ENCODE data around the gene THUMPD1. TPM values are rescaled to one million over a fixed set of nuclear protein-coding genes. Genes with fewer than 3 reads are reported as not detected.

THUMPD1 gene
- total RNA-seq, 1 experiment from 2014 or later: 33.9 TPM

DNA sequence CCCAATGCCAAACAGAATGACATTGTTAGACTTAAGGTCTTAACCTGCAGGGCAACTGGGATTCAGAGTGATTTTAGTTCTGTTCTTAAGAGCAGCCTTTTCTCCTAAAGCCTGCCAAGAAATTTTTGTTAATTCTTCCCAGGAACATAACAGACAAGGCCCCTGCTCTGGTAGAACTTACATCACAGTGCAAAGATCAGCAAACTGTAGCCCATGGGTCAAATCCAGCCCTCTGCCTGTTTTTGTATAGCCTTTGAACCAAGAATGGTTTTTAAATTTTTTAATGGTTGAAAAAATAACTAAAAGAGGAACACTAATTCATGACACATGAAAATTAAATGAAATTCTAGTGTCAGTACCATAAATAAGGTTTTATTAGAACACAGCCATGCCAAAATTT lies 26.0 kb upstream of the THUMPD1 start:
- ChIA-PET CTCF (no interaction called here), POLR2A (no interaction called here), RAD21 (ENCODE audit: low non-redundant PET in 1 of 2, low total read pairs in 2 of 2, uncharacterized antibody in 2 of 2, unreplicated experiment in 2 of 2) (no interaction called here)
- no peaks in the 10 kb centered on the region for H4K20me1 ChIP-seq (ENCODE audit: insufficient read depth)
- no peak overlapping the region for H2AFZ ChIP-seq (ENCODE audit: low read depth, low read length, poor library complexity, severe bottlenecking)
- ATAC-seq: no peak
- peaks cover 10 to 12% of the 10 kb centered on the region in 2 experiments for H3K4me1 ChIP-seq (ENCODE audit: control insufficient read depth in 1 of 2, insufficient read depth in 2 of 2, low read length in 2 of 2)
- no peak overlapping the region for H3K27ac ChIP-seq (ENCODE audit: low read depth, low read length)
- H3K9me2 ChIP-seq (ENCODE audit: insufficient read depth): no peaks in the 10 kb centered on the region
- no peak for DNase-seq (ENCODE audit: low read depth, low spot score)
- 0 out of 4 replicates have a peak, but pooled peaks cover 0 to 2% of the 10 kb centered on the region in 2 experiments for H3K9me3 ChIP-seq (ENCODE audit: control insufficient read depth in 1 of 2, insufficient read depth in 1 of 2, low read depth in 1 of 2, low read length in 2 of 2)
- H3K4me3 ChIP-seq (replicated peaks in 1 of 2; ENCODE audit: low read depth in 1 of 2, low read length in 2 of 2): no peak overlapping the region
- no peak overlapping the region for H3K9ac ChIP-seq (ENCODE audit: low read length)
- no peaks in the 10 kb centered on the region for H3K27me3 ChIP-seq (ENCODE audit: insufficient read depth, low read length)
- BruUV-seq (replicated peaks): no TSS peak
- TF ChIP-seq, protein P1, sequence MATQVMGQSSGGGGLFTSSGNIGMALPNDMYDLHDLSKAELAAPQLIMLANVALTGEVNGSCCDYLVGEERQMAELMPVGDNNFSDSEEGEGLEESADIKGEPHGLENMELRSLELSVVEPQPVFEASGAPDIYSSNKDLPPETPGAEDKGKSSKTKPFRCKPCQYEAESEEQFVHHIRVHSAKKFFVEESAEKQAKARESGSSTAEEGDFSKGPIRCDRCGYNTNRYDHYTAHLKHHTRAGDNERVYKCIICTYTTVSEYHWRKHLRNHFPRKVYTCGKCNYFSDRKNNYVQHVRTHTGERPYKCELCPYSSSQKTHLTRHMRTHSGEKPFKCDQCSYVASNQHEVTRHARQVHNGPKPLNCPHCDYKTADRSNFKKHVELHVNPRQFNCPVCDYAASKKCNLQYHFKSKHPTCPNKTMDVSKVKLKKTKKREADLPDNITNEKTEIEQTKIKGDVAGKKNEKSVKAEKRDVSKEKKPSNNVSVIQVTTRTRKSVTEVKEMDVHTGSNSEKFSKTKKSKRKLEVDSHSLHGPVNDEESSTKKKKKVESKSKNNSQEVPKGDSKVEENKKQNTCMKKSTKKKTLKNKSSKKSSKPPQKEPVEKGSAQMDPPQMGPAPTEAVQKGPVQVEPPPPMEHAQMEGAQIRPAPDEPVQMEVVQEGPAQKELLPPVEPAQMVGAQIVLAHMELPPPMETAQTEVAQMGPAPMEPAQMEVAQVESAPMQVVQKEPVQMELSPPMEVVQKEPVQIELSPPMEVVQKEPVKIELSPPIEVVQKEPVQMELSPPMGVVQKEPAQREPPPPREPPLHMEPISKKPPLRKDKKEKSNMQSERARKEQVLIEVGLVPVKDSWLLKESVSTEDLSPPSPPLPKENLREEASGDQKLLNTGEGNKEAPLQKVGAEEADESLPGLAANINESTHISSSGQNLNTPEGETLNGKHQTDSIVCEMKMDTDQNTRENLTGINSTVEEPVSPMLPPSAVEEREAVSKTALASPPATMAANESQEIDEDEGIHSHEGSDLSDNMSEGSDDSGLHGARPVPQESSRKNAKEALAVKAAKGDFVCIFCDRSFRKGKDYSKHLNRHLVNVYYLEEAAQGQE (IDR thresholded peaks at IDR 0.05; ENCODE audit: low read depth): no peak
- no peak for TF ChIP-seq POLR2A (IDR thresholded peaks at IDR 0.05; ENCODE audit: borderline replicate concordance, extremely low read depth, insufficient read depth, insufficient read length)
- no peak for TF ChIP-seq CBX3 (IDR thresholded peaks at IDR 0.05; ENCODE audit: low read depth)
- TF ChIP-seq EGR1 (IDR thresholded peaks at IDR 0.05; ENCODE audit: low read depth): no peak
- TF ChIP-seq, protein P2, sequence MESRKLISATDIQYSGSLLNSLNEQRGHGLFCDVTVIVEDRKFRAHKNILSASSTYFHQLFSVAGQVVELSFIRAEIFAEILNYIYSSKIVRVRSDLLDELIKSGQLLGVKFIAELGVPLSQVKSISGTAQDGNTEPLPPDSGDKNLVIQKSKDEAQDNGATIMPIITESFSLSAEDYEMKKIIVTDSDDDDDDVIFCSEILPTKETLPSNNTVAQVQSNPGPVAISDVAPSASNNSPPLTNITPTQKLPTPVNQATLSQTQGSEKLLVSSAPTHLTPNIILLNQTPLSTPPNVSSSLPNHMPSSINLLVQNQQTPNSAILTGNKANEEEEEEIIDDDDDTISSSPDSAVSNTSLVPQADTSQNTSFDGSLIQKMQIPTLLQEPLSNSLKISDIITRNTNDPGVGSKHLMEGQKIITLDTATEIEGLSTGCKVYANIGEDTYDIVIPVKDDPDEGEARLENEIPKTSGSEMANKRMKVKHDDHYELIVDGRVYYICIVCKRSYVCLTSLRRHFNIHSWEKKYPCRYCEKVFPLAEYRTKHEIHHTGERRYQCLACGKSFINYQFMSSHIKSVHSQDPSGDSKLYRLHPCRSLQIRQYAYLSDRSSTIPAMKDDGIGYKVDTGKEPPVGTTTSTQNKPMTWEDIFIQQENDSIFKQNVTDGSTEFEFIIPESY (IDR thresholded peaks at IDR 0.05; ENCODE audit: extremely low read depth, insufficient replicate concordance, low read length): no peak
- TF ChIP-seq SRF (IDR thresholded peaks at IDR 0.05; ENCODE audit: low read depth): no peak
- TF ChIP-seq RAD21 (IDR thresholded peaks at IDR 0.05; ENCODE audit: low read depth): no peak
- TF ChIP-seq, protein P3, sequence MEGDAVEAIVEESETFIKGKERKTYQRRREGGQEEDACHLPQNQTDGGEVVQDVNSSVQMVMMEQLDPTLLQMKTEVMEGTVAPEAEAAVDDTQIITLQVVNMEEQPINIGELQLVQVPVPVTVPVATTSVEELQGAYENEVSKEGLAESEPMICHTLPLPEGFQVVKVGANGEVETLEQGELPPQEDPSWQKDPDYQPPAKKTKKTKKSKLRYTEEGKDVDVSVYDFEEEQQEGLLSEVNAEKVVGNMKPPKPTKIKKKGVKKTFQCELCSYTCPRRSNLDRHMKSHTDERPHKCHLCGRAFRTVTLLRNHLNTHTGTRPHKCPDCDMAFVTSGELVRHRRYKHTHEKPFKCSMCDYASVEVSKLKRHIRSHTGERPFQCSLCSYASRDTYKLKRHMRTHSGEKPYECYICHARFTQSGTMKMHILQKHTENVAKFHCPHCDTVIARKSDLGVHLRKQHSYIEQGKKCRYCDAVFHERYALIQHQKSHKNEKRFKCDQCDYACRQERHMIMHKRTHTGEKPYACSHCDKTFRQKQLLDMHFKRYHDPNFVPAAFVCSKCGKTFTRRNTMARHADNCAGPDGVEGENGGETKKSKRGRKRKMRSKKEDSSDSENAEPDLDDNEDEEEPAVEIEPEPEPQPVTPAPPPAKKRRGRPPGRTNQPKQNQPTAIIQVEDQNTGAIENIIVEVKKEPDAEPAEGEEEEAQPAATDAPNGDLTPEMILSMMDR (IDR thresholded peaks at IDR 0.05 in 2 of 3, conservative IDR thresholded peaks at IDR 0.05 in 1 of 3; ENCODE audit: borderline replicate concordance in 1 of 3, insufficient read depth in 1 of 3, low read depth in 2 of 3, low read length in 2 of 3): no peak
- TF ChIP-seq SP1 (IDR thresholded peaks at IDR 0.05; ENCODE audit: low read depth): no peak
- TF ChIP-seq, protein P4, sequence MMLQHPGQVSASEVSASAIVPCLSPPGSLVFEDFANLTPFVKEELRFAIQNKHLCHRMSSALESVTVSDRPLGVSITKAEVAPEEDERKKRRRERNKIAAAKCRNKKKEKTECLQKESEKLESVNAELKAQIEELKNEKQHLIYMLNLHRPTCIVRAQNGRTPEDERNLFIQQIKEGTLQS (IDR thresholded peaks at IDR 0.05): no peak
- no peak for TF ChIP-seq ZNF274 (IDR thresholded peaks at IDR 0.05; ENCODE audit: low read depth, low read length)
- TF ChIP-seq JUND (IDR thresholded peaks at IDR 0.05): no peak
- TF ChIP-seq EZH2phosphoT487 (IDR thresholded peaks at IDR 0.05; ENCODE audit: borderline replicate concordance): no peak
- TF ChIP-seq, protein P5, sequence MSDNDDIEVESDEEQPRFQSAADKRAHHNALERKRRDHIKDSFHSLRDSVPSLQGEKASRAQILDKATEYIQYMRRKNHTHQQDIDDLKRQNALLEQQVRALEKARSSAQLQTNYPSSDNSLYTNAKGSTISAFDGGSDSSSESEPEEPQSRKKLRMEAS (IDR thresholded peaks at IDR 0.05): no peak
- TF ChIP-seq FOSL1 (IDR thresholded peaks at IDR 0.05; ENCODE audit: low read depth): no peak
- TF ChIP-seq SIN3A (IDR thresholded peaks at IDR 0.05; ENCODE audit: low read depth): no peak
- TF ChIP-seq POLR2AphosphoS5 (IDR thresholded peaks at IDR 0.05; ENCODE audit: low read depth, low read length): no peak
- no peak for TF ChIP-seq EZH2 (IDR thresholded peaks at IDR 0.05)
- TF ChIP-seq CEBPB (IDR thresholded peaks at IDR 0.05; ENCODE audit: low read depth): no peak
- no peaks in the 10 kb centered on the region for H3K79me2 ChIP-seq (ENCODE audit: insufficient read depth, low read length)
- H3K36me3 ChIP-seq (ENCODE audit: control insufficient read depth in 1 of 2, insufficient read depth in 2 of 2, low read length in 2 of 2): no peaks in the 10 kb centered on the region
- H3K4me2 ChIP-seq (ENCODE audit: low read length): no peak overlapping the region
- intact Hi-C loops (cut with micrococcal nuclease): no loop called here

Measured in HCT116 (cell line).